Measurements from ENCODE around the gene GHRHR. TPM values are rescaled to one million over a fixed set of nuclear protein-coding genes. Genes with fewer than 3 reads are reported as not detected.

GHRHR gene
- total and polyA plus RNA-seq, 11 donors = not detected

GRCh38 chr7:30987936-30988335 lies 24.2 kb downstream of the GHRHR start:
- H3K36me3 ChIP-seq = no peaks in the 10 kb centered on the region
- H3K27me3 ChIP-seq = peaks cover 0 to 14% (median 0%) of the 10 kb centered on the region in 9 donors
- 86 to 92% (median 89%) methylated on average over 5 of the region's 5 CpGs for WGBS, 4 donors
- no peak overlapping the region for H3K4me3 ChIP-seq
- TF ChIP-seq, protein P1, sequence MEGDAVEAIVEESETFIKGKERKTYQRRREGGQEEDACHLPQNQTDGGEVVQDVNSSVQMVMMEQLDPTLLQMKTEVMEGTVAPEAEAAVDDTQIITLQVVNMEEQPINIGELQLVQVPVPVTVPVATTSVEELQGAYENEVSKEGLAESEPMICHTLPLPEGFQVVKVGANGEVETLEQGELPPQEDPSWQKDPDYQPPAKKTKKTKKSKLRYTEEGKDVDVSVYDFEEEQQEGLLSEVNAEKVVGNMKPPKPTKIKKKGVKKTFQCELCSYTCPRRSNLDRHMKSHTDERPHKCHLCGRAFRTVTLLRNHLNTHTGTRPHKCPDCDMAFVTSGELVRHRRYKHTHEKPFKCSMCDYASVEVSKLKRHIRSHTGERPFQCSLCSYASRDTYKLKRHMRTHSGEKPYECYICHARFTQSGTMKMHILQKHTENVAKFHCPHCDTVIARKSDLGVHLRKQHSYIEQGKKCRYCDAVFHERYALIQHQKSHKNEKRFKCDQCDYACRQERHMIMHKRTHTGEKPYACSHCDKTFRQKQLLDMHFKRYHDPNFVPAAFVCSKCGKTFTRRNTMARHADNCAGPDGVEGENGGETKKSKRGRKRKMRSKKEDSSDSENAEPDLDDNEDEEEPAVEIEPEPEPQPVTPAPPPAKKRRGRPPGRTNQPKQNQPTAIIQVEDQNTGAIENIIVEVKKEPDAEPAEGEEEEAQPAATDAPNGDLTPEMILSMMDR (IDR thresholded peaks at IDR 0.05) = no peak
- no peak for TF ChIP-seq POLR2A (IDR thresholded peaks at IDR 0.05)
- H3K4me1 ChIP-seq = peaks cover 0 to 20% (median 10%) of the 10 kb centered on the region in 12 donors
- intact Hi-C loops (cut with DNase I) = loop anchor here in 1 of 10 donors (10.0 kb wide), 1 partner anchor 647 kb away; no protein-coding TSS in a partner anchor
- H3K9me3 ChIP-seq = no peaks in the 10 kb centered on the region
- DNase-seq (no peak), ATAC-seq (no peak)
- peak overlapping the region in 1 of 12 donors; percentile 32 for H3K27ac ChIP-seq

GRCh38 chr7:30988351-30989005 lies 24.7 kb downstream of the GHRHR start:
- Histone ChIP-seq H3K4me1 (peaks cover 0 to 20% (median 10%) of the 10 kb centered on the region in 12 donors), H3K27ac (peak overlapping the region in 2 of 12 donors; percentile 3 to 32), H3K4me3 (no peak overlapping the region), H3K36me3 (no peaks in the 10 kb centered on the region), H3K27me3 (peaks cover 0 to 14% (median 0%) of the 10 kb centered on the region in 9 donors), H3K9me3 (no peaks in the 10 kb centered on the region)
- TF ChIP-seq, protein P1 (IDR thresholded peaks at IDR 0.05) = no peak
- no peak for TF ChIP-seq POLR2A (IDR thresholded peaks at IDR 0.05)
- intact Hi-C loops (cut with DNase I) = loop anchor here in 1 of 10 donors (10.0 kb wide), 1 partner anchor 646 kb away; no protein-coding TSS in a partner anchor
- DNase-seq (peak in 3 of 5 donors; percentile 46 to 66 (median 53)), ATAC-seq (peak in 2 of 4 donors; percentile 49 to 57)
- WGBS, 4 donors = 50 to 60% (median 55%) methylated on average over 17 to 19 of the region's 19 CpGs

DNA sequence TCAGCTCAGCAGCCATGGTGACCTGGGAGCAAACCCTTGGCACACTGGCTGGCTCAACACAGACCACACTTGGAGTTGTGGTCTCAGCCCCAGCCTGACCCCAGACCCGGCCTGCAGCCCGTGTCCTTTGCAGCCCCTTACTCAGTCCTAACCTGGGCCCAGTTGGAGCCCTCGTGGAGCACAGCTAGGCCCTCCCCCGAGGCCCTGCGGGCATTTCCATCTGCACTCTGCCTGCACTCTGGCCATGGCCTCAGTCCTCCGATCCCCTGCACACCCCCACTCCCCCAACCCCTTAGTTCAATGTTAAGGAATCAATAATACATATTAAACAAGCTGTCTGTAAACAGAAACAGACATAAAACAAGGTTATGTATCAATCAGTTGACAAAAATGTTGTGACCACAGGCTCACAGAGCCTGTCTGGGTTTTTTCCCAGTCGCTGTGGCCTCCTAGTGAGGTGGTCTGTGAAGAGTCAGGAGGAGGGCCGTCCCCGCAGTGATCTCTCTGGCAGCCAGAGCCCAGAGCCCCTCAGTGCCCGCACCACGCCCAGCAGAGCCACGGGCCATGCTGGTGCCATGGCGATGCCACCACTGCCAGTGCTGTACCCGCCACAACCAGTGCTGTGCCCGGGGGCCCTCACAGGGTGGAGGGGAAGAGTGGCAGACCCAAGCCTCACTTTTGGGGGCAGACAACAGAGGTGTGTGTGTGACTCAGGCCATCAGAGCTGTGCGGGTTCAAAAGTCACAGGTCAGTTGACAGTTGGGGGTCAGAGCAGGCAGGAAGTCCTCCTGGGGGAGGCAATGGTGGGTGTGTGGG lies 25.5 kb downstream of the GHRHR start:
- WGBS, 4 donors = 86 to 91% (median 87%) methylated on average over 16 of the region's 16 CpGs
- TF ChIP-seq, protein P1 (IDR thresholded peaks at IDR 0.05) = no peak
- no peak for TF ChIP-seq POLR2A (IDR thresholded peaks at IDR 0.05)

More for the DNA sequence above, 25.5 kb downstream of the GHRHR start:
- DNase-seq (no peak), ATAC-seq (no peak)
- peak overlapping the region in 1 of 12 donors; percentile 3 for H3K27ac ChIP-seq
- no peaks in the 10 kb centered on the region for H3K9me3 ChIP-seq
- intact Hi-C loops (cut with DNase I) = loop anchor here in 1 of 10 donors (10.0 kb wide), 1 partner anchor 646 kb away; no protein-coding TSS in a partner anchor
- peaks cover 0 to 9% (median 0%) of the 10 kb centered on the region in 9 donors for H3K27me3 ChIP-seq
- no peaks in the 10 kb centered on the region for H3K36me3 ChIP-seq
- H3K4me3 ChIP-seq = no peak overlapping the region
- H3K4me1 ChIP-seq = peaks cover 0 to 14% (median 9%) of the 10 kb centered on the region in 12 donors

Data from heart left ventricle (tissue), 16 donors.